Measurements from ENCODE around the gene ATP6V1B1.

DNA sequence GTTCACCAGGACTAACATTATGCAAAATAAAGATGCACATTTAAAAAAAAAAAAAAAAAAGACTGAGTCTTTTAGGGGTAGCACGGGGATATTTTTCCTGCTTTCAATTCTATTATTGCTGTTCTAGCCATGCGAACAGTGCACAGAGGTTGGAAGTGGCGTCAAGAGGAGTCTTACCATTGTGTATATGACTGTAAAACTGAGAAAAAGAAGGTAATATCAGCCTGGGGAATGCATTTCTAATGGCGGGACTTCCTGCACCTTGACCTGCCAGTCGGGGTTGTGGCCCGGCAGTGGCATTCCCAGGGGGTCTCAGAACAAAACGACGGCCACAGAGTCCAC is 48.5 kb upstream of the ATP6V1B1 start:
- TF ChIP-seq ZNF274 (IDR thresholded peaks at IDR 0.05; ENCODE audit: low read depth, low read length) (no peak), SUZ12 (IDR thresholded peaks at IDR 0.05; ENCODE audit: extremely low read depth, insufficient read depth, insufficient read length) (no peak), YY1 (IDR thresholded peaks at IDR 0.05; ENCODE audit: insufficient read depth, insufficient read length) (no peak)
